Endothelial cell of umbilical vein (primary cell): ENCODE data around the gene PRXL2B. TPM values are rescaled to one million over a fixed set of nuclear protein-coding genes. Genes with fewer than 3 reads are reported as not detected.

ENCODE experiments used
- BruUV-seq: library from RNA; stranded (reverse); fragments of 400-500 nt; replicated peaks from 2 replicates; lab custom pipeline; 2021; lab: Mats Ljungman, UMichigan
- CTCF ChIA-PET: fragments of 300-600, 350-600 bp; sonication (Branson Sonifier 250); formaldehyde crosslinking; loops from one replicate; lab custom pipeline; 2021; ENCODE audit warnings: antibody characterized with exemption, inconsistent platforms; lab: Charles Lee
- POLR2A ChIA-PET: fragments of 300-600, 350-600 bp; sonication (Branson Sonifier 250); formaldehyde crosslinking; loops from one replicate; lab custom pipeline; 2021; ENCODE audit warnings: antibody characterized with exemption, inconsistent platforms; lab: Charles Lee
- DNase-seq: peaks from one replicate; pipeline ENCODE4 v3.0.0-alpha.2; 2011; ENCODE audit warnings: low read depth, low spot score
- FAIRE-seq: peaks from 2 replicates; lab custom pipeline; 2011; peaks lifted over from hg19 to GRCh38; lab: Jason Lieb, UNC
- H2AFZ ChIP-seq: 2 replicates; pipeline ENCODE4 v1.6.0; 2012; ENCODE audit warnings: low read depth, low read length, control low read depth, inconsistent platforms
- H3K27ac ChIP-seq: 2 replicates; pipeline ENCODE4 v1.5.1; 2011; ENCODE audit warnings: low read depth, mild to moderate bottlenecking, control low read depth, low read length, moderate library complexity; ENCODE audit not compliant: insufficient read depth
- H3K27me3 ChIP-seq, 2 experiments: 2 replicates each; pipeline versions ENCODE4 v1.6.0 to v1.6.1; 2011; ENCODE audit warnings: low read length in 2 of 2, mixed read lengths in 1 of 2; ENCODE audit not compliant: control insufficient read depth in 2 of 2, insufficient read depth in 2 of 2
- H3K36me3 ChIP-seq, 2 experiments: 2 replicates in 1 of 2; 3 replicates in 1 of 2; pipeline ENCODE4 v1.5.1; 2011; ENCODE audit warnings: low read length in 2 of 2, mild to moderate bottlenecking in 1 of 2, moderate library complexity in 1 of 2; ENCODE audit not compliant: control insufficient read depth in 2 of 2, insufficient read depth in 2 of 2; ENCODE audit errors: extremely low read depth in 1 of 2
- H3K4me1 ChIP-seq: 3 replicates; pipeline ENCODE4 v1.5.1; 2011; ENCODE audit warnings: mild to moderate bottlenecking, low read length; ENCODE audit not compliant: control insufficient read depth, insufficient read depth; ENCODE audit errors: extremely low read depth
- H3K4me2 ChIP-seq: 2 replicates; pipeline ENCODE4 v1.6.1; 2011; ENCODE audit warnings: low read length, control low read depth, mixed read lengths; ENCODE audit not compliant: insufficient read depth
- H3K4me3 ChIP-seq, 3 experiments: fragments of 200-600 bp in 1 of 3; sonication (generic), shearing (Covaris generic) in 1 of 3; replicated peaks in 1 of 3; 2 replicates each; pipeline ENCODE4 v1.5.1; 2011 to 2016; ENCODE audit warnings: control low read depth in 3 of 3, low read length in 3 of 3, mild to moderate bottlenecking in 2 of 3, inconsistent platforms in 1 of 3, low read depth in 1 of 3, moderate library complexity in 1 of 3; ENCODE audit not compliant: insufficient read depth in 1 of 3
- H3K79me2 ChIP-seq: 2 replicates; pipeline ENCODE4 v1.6.0; 2012; ENCODE audit warnings: low read length, inconsistent platforms; ENCODE audit not compliant: control insufficient read depth, insufficient read depth
- H3K9ac ChIP-seq: replicated peaks from 2 replicates; pipeline ENCODE3; 2011; ENCODE audit warnings: low read length, control low read depth; ENCODE audit not compliant: insufficient read depth; ENCODE audit errors: extremely low read depth
- H3K9me1 ChIP-seq: replicated peaks from 3 replicates; pipeline ENCODE4 v1.6.0; 2011; ENCODE audit warnings: mild to moderate bottlenecking, low read length; ENCODE audit not compliant: control insufficient read depth, insufficient read depth; ENCODE audit errors: extremely low read depth
- H3K9me3 ChIP-seq: replicated peaks from 2 replicates; pipeline ENCODE4 v1.5.1; 2012; ENCODE audit warnings: low read length, inconsistent platforms; ENCODE audit not compliant: control insufficient read depth, insufficient read depth
- H4K20me1 ChIP-seq: replicated peaks from 2 replicates; pipeline ENCODE3; 2011; ENCODE audit warnings: mild to moderate bottlenecking, low read length; ENCODE audit not compliant: control insufficient read depth, insufficient read depth; ENCODE audit errors: extremely low read depth
- CTCF ChIP-seq, 2 donors: IDR thresholded peaks; 1 replicate in 1 of 2; 2 replicates in 1 of 2; pipeline ENCODE4 v1.5.1; 2011; ENCODE audit warnings: low read length in 2 of 2, mild to moderate bottlenecking in 2 of 2, moderate library complexity in 2 of 2, control low read depth in 1 of 2, inconsistent platforms in 1 of 2, low read depth in 1 of 2; ENCODE audit not compliant: insufficient read depth in 1 of 2; ENCODE audit errors: extremely low read depth in 1 of 2
- EZH2 ChIP-seq: IDR thresholded peaks from 2 replicates; pipeline ENCODE4 v1.6.1; 2012; ENCODE audit warnings: borderline replicate concordance, low read depth, mild to moderate bottlenecking, moderate library complexity, low read length, inconsistent platforms; ENCODE audit not compliant: severe bottlenecking
- FOS ChIP-seq: IDR thresholded peaks from 2 replicates; pipeline ENCODE4 v1.6.1; 2011; ENCODE audit warnings: mild to moderate bottlenecking, low read length, moderate library complexity, borderline replicate concordance; ENCODE audit not compliant: insufficient read depth
- GATA2 ChIP-seq: IDR thresholded peaks from 2 replicates; pipeline ENCODE4 v1.7.0; 2011; ENCODE audit warnings: low read depth, mild to moderate bottlenecking, moderate library complexity, mixed read lengths, low read length; ENCODE audit not compliant: insufficient read length, insufficient read depth
- JUN ChIP-seq: IDR thresholded peaks from 2 replicates; pipeline ENCODE4 v1.6.1; 2011; ENCODE audit warnings: borderline replicate concordance, low read depth; ENCODE audit not compliant: insufficient read length, insufficient read depth
- MAX ChIP-seq: IDR thresholded peaks from 2 replicates; pipeline ENCODE4 v1.6.1; 2011; ENCODE audit not compliant: insufficient read depth, insufficient read length
- MYC ChIP-seq: IDR thresholded peaks from one replicate; pipeline ENCODE4 v1.6.1; 2011; ENCODE audit warnings: mild to moderate bottlenecking, low read depth, low read length
- POLR2A ChIP-seq: IDR thresholded peaks from 2 replicates; pipeline ENCODE4 v1.6.1; 2012; ENCODE audit warnings: low read depth, mild to moderate bottlenecking, control low read depth, low read length
- POLR2AphosphoS5 ChIP-seq: IDR thresholded peaks from 2 replicates; pipeline ENCODE4 v1.6.1; 2012; ENCODE audit warnings: low read depth, mild to moderate bottlenecking, control low read depth, low read length, moderate library complexity; ENCODE audit not compliant: insufficient read depth
- dilution Hi-C: fragments of 300-500 bp; cut with MboI; formaldehyde crosslinking; loops from one replicate; pipeline ENCODE4 v1.15.0; 2019; ENCODE audit warnings: low sequenced_read_pairs; ENCODE audit not compliant: extremely low pct_ligation_motif_present
- intact Hi-C: fragments of 100-400 bp; cut with micrococcal nuclease; formaldehyde crosslinking; loops from one replicate; pipeline ENCODE4 v1.10.0; 2022
- polyA plus RNA-seq, 4 experiments: library from polyadenylated mRNA; depleted of rRNA in 3 of 4; stranded (reverse) in 3 of 4; unstranded in 1 of 4; fragments of >200 nt; gene quantifications; 2 replicates each; pipeline versions ENCODE4 v1.2.1 to v1.2.3, GENCODE V29; 2011 to 2012; ENCODE audit warnings: missing spikeins in 1 of 4
- total RNA-seq: library from RNA; stranded (reverse); gene quantifications from 2 replicates; pipeline ENCODE4 v1.2.3, GENCODE V29; 2021

PRXL2B gene
- total and polyA plus RNA-seq, 2 donors (not counting 3 experiments of a cell fraction or from before 2014, with no cell fraction given): 29.6 to 55.8 TPM

- H3K27ac ChIP-seq: no peak overlapping the region
- TF ChIP-seq POLR2AphosphoS5 (no peak), JUN (no peak), GATA2 (no peak), CTCF (IDR thresholded peaks at IDR 0.05; ENCODE audit: extremely low read depth in 1 of 2, insufficient read depth in 1 of 2, low read depth in 1 of 2, low read length in 2 of 2) (no peak), EZH2 (no peak), POLR2A (no peak), FOS (no peak), MAX (no peak), MYC (no peak)
- no peaks in the 10 kb centered on the region for H4K20me1 ChIP-seq
- dilution Hi-C loops: no loop called here
- ChIA-PET POLR2A (no interaction called here), CTCF (interaction anchor here (1.6 kb wide), 1 partner anchor 19 kb away, joined by 3 read pairs; no protein-coding TSS in a partner anchor)
- peaks cover 23% of the 10 kb centered on the region for H3K4me1 ChIP-seq
- no peaks in the 10 kb centered on the region for H3K79me2 ChIP-seq
- no peaks in the 10 kb centered on the region for H3K9me1 ChIP-seq
- intact Hi-C loops: no loop called here
- H3K9me3 ChIP-seq: no peaks in the 10 kb centered on the region
- no TSS peak for BruUV-seq
- H3K27me3 ChIP-seq: no peaks in the 10 kb centered on the region
- peaks cover 0 to 9% of the 10 kb centered on the region in 2 experiments for H3K36me3 ChIP-seq
- no peak overlapping the region for H3K9ac ChIP-seq
- no peak overlapping the region for H2AFZ ChIP-seq
- FAIRE-seq: no peak
- no peak overlapping the region for H3K4me3 ChIP-seq
- H3K4me2 ChIP-seq: no peak overlapping the region
- DNase-seq: no peak
Measured at GRCh38 chr1:2558420-2558819, 28.2 kb upstream of the PRXL2B start.
